Activated B cell treated with CpG ODN at 0.5 μM for 24 hours (primary cell): ENCODE measurements around the gene CLIC5. TPM values are rescaled to one million over a fixed set of nuclear protein-coding genes. Genes with fewer than 3 reads are reported as not detected.

Experiments
- ATAC-seq: fragments of 200-7000 bp; cut with Tn5 transposase; one replicate; pipeline ENCODE4 v1.10.0; 2021; ENCODE audit warnings: low read depth, mild to moderate bottlenecking, moderate library complexity
- CTCF ChIA-PET: fragments of 350-600 bp; sonication (Branson Sonifier 250); formaldehyde crosslinking; loops from one replicate; lab custom pipeline; 2021; ENCODE audit warnings: antibody characterized with exemption; lab: Charles Lee
- POLR2A ChIA-PET: fragments of 350-600 bp; sonication (Branson Sonifier 250); formaldehyde crosslinking; loops from one replicate; lab custom pipeline; 2021; ENCODE audit warnings: antibody characterized with exemption; lab: Charles Lee
- DNase-seq: peaks from one replicate; pipeline ENCODE4 v3.0.0; 2022
- H3K27ac Mint-ChIP-seq: one replicate; pipeline ENCODE4 v1.8.0; 2020; ENCODE audit warnings: mixed read lengths
- H3K27me3 Mint-ChIP-seq: one replicate; pipeline ENCODE4 v1.8.0; 2021; ENCODE audit warnings: mixed read lengths
- H3K36me3 Mint-ChIP-seq: one replicate; pipeline ENCODE4 v1.8.0; 2021; ENCODE audit warnings: low read depth, mixed read lengths
- H3K4me1 Mint-ChIP-seq: one replicate; pipeline ENCODE4 v1.8.0; 2021; ENCODE audit warnings: mixed read lengths
- H3K4me3 Mint-ChIP-seq: one replicate; pipeline ENCODE4 v1.8.0; 2020; ENCODE audit warnings: mild to moderate bottlenecking, mixed read lengths
- H3K9me3 Mint-ChIP-seq: one replicate; pipeline ENCODE4 v1.8.0; 2020; ENCODE audit warnings: mixed read lengths
- intact Hi-C: fragments of 100-400 bp; cut with micrococcal nuclease; formaldehyde crosslinking; loops from one replicate; pipeline ENCODE4 v1.15.1; 2024
- total RNA-seq: library from RNA; stranded (reverse); gene quantifications from 2 replicates; pipeline ENCODE4 v1.2.3, GENCODE V29; 2022
- TF ChIP-seq, protein P1 (sequence below): fragments of 200-600 bp; IDR thresholded peaks from one replicate; pipeline ENCODE4 v1.8.0; 2022; ENCODE audit warnings: antibody characterized with exemption, mild to moderate bottlenecking

Gene CLIC5
- total RNA-seq, 1 donor from 2014 or later, result 2.5 TPM

GRCh38 chr6:45998524-45998923, 17.1 kb downstream of the CLIC5 start:
- Mint-ChIP-seq H3K4me3 (no peak overlapping the region), H3K4me1 (no peaks in the 10 kb centered on the region), H3K9me3 (no peaks in the 10 kb centered on the region), H3K36me3 (no peaks in the 10 kb centered on the region), H3K27ac (no peak overlapping the region), H3K27me3 (peaks cover 2% of the 10 kb centered on the region)
- ATAC-seq (no peak), DNase-seq (no peak)
- intact Hi-C loops, result no loop called here
- ChIA-PET CTCF (no interaction called here), POLR2A (no interaction called here)
- TF ChIP-seq, protein P1, sequence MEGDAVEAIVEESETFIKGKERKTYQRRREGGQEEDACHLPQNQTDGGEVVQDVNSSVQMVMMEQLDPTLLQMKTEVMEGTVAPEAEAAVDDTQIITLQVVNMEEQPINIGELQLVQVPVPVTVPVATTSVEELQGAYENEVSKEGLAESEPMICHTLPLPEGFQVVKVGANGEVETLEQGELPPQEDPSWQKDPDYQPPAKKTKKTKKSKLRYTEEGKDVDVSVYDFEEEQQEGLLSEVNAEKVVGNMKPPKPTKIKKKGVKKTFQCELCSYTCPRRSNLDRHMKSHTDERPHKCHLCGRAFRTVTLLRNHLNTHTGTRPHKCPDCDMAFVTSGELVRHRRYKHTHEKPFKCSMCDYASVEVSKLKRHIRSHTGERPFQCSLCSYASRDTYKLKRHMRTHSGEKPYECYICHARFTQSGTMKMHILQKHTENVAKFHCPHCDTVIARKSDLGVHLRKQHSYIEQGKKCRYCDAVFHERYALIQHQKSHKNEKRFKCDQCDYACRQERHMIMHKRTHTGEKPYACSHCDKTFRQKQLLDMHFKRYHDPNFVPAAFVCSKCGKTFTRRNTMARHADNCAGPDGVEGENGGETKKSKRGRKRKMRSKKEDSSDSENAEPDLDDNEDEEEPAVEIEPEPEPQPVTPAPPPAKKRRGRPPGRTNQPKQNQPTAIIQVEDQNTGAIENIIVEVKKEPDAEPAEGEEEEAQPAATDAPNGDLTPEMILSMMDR, result no peak

DNA sequence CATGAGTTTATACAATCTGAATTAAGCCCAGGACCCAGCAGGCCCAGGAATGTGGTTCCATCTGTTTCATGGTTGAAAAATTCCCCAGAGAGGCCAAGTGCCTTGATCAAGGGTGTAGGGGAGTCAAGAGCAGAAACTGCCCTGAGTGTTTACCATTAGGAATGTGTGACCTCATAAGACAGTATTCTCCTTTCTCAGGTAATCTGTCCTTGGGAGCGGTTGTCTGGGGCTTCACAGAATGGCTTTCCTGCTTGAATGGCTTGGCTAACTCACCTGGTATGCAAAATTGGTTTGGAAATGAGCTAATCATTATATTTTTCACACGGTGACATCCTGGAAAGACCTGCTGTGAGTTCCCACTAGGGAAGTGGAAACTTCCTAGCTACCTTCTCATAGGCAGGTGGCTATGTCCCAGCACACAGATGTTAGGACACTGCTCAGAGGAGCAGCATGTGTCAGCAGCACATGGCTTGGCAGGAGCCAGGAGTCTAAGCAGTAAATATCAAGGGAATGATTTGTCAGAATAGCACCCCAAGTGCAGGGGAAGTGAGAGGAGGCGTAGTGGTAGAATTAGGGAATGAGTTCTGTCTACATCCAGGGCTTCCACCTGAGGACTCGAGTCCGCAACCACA, 17.7 kb downstream of the CLIC5 start:
- DNase-seq (no peak), ATAC-seq (no peak)
- Mint-ChIP-seq H3K27ac (no peak overlapping the region), H3K4me3 (no peak overlapping the region), H3K27me3 (peaks cover 2% of the 10 kb centered on the region), H3K9me3 (no peaks in the 10 kb centered on the region), H3K4me1 (no peaks in the 10 kb centered on the region), H3K36me3 (no peaks in the 10 kb centered on the region)
- TF ChIP-seq, protein P1, result no peak
- intact Hi-C loops, result no loop called here
- ChIA-PET CTCF (no interaction called here), POLR2A (no interaction called here)

DNA sequence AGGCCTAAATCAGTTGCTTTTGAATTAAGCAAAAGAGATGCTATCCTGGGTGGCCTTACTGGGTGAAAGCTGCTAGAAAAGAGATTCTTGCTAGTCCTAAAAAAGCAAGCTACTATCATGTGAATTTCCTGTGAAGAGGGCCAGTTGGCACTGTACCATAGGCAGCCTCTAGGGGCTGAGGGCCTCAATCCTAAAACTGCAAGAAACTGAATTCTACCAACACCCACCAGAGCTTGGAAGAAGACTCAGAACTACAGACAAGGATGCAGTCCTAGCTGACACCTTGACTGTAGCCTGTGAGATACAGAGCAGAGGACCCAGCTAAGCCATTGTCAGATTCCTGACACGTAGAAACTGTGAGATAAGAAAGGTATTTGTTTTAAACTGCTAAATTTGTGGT, 24.5 kb downstream of the CLIC5 start:
- H3K4me3 Mint-ChIP-seq, result no peak overlapping the region

GRCh38 chr6:45990162-45990561, 25.5 kb downstream of the CLIC5 start:
- ATAC-seq, result no peak
- Mint-ChIP-seq H3K9me3 (no peaks in the 10 kb centered on the region), H3K4me3 (no peak overlapping the region), H3K36me3 (no peaks in the 10 kb centered on the region), H3K4me1 (no peaks in the 10 kb centered on the region), H3K27me3 (peaks cover 2% of the 10 kb centered on the region), H3K27ac (no peak overlapping the region)
- intact Hi-C loops, result no loop called here
- CTCF ChIA-PET, result interaction anchor here (1.9 kb wide), 1 partner anchor 59 kb away, joined by 5 read pairs; no protein-coding TSS in a partner anchor
- POLR2A ChIA-PET, result no interaction called here
- TF ChIP-seq, protein P1, result no peak
- DNase-seq, result no peak

More for the DNA sequence above, 24.5 kb downstream of the CLIC5 start:
- DNase-seq, result no peak
- ChIA-PET POLR2A (no interaction called here), CTCF (interaction anchor here (1.1 to 1.9 kb wide), 2 partner anchors 33 to 60 kb away, joined by 3 to 5 read pairs; no protein-coding TSS in a partner anchor)
- no peak for ATAC-seq
- TF ChIP-seq, protein P1, result no peak
- H3K27ac Mint-ChIP-seq, result no peak overlapping the region
- H3K4me1 Mint-ChIP-seq, result no peaks in the 10 kb centered on the region
- no peaks in the 10 kb centered on the region for H3K9me3 Mint-ChIP-seq
- H3K27me3 Mint-ChIP-seq, result peaks cover 2% of the 10 kb centered on the region
- no peaks in the 10 kb centered on the region for H3K36me3 Mint-ChIP-seq
- intact Hi-C loops, result no loop called here

DNA sequence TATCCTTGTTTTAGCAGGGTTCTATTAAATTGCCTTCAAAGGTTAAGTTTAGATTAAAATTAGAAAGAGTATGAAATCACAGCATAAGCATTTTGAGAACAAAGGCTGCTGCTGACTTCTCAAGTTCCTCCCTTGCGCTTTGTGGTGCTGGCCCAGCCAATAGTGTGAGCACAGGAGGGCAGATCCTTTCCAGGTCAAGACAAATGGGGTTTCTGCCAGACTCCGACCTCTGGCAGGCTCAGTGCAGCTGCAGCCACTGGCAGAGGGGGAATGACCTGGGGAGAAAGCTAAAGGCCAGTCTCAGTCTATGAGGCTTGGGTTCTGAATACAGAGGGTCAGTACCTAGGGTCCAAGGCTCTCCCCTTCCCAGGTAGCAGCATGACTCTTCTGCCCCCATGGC, 27.0 kb downstream of the CLIC5 start:
- Mint-ChIP-seq H3K36me3 (no peaks in the 10 kb centered on the region), H3K9me3 (no peaks in the 10 kb centered on the region), H3K4me3 (no peak overlapping the region), H3K4me1 (no peaks in the 10 kb centered on the region), H3K27me3 (no peaks in the 10 kb centered on the region), H3K27ac (no peak overlapping the region)
- DNase-seq (no peak), ATAC-seq (no peak)
- CTCF ChIA-PET, result no interaction called here
- TF ChIP-seq, protein P1, result no peak
- POLR2A ChIA-PET, result no interaction called here
- intact Hi-C loops, result no loop called here
